HG03025 (cell line): ENCODE results near the gene RELL1.
"Not testable (repeated sequence)": the region's sequence is repeated elsewhere in the genome, so short reads cannot be mapped to it uniquely, and the experiment has no call there.

Source experiments
- ATAC-seq: cut with Tn5 transposase; IDR thresholded peaks from one replicate; pipeline ENCODE4 v1.9.1; 2021; ENCODE audit warnings: mild to moderate bottlenecking, moderate library complexity; ENCODE audit not compliant: unreplicated experiment, low FRiP score

The RELL1 gene

DNA sequence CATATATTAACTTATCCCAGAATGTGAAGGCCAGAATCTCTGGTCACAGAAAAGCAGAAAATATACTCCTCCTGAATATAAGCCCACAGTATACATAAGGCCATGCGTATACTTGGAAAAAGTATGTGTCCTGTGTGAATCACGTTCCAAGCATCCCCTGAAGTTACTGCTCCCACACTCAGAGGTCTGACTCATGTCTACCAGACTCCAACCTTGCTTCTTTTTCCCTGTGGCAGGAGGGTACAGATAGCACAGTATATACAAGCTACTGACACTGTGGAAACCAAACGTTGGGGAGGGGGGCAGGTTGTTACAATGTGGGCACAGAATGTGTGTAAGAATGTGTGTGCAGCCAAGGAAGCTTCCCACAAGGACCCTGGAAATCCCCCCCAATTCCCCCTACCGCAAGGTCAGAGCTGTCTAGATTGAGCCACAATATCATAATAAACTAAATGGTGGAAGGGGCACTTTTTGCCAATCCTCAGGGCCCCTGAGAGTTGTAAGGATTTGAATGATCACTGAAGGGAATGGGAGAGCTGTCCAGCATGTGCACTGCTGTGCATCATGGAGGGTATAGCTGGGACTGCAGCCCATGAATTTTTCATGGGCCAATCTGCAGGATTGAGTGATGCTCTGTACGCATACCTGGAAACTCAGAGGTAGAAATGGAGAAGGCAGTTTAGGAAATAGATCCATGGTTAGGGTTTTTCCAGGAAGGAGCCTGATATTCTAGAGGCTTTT, 7.4 kb upstream of the RELL1 start:
- no peak for ATAC-seq

DNA sequence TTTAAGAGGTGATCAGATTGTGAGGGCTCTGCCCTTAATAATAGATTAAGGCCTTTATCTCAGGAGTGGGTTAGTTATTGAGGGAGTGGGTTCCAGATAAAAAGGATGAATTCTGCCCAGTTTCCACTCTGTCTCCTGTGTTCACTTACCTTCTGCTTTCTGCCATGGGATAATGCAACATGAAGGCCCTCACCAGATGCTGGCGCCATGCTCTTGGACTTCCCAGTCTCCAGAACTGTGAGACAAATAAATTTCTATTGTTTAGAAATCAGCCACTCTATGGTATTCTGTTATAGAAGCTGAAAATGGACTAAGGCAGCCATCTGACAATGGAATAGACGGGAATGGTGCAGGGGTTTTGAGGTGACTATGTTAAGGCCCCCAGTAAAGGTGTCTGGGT, 6.9 kb upstream of the RELL1 start:
- no peak for ATAC-seq

DNA sequence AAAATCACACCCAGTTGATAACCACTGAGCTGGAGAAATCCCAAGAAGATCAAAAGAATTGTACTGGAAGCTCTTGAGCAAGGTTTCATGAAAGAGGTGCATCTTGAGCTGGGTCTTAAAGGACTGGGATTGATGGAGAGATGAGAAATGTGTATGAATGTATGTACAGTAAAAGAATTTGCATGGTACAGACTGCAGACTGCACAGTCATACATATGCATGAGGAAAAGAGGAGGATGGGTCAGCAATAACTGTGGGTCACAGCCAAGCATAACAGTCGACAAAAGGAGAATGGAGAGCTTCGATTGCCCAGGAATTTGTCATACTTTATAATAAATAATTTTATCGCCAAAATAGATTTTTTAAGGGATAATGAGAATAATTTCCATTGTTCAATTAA, 4.8 kb upstream of the RELL1 start:
- ATAC-seq, result no peak

DNA sequence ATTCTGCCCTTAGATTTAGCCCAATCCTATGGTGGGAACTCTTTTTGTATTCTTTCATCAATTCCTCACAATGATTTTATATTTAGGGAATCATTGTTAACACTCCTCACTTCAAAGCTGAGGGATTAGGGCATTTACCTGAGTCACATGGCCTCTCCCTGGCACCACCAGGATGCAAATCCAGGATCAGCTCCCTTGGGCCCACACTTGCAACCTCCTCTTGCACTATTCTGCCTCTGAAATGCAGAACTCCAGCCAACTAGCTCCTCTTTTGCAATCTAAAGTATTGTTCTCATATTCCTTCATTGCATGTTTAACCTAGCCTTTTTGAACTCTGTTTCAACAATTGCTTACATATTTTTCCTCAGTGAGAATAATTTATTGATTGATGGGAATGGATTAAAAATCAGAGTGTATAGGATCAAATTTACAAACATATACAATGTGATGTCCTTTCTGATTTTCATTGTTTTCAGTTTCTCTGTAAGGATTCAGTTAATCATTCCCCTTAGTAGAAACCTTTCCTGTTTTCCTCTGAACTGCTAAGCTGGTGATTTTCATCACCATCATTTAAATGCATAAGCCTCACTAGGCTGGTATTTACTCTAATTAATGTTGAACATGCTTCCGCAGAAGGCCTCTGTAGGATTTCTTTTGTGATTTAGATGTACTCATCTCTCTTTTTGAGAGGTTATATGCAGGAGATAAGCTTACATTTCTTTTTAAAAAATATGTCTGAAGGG, 3.3 kb upstream of the RELL1 start:
- no peak for ATAC-seq

DNA sequence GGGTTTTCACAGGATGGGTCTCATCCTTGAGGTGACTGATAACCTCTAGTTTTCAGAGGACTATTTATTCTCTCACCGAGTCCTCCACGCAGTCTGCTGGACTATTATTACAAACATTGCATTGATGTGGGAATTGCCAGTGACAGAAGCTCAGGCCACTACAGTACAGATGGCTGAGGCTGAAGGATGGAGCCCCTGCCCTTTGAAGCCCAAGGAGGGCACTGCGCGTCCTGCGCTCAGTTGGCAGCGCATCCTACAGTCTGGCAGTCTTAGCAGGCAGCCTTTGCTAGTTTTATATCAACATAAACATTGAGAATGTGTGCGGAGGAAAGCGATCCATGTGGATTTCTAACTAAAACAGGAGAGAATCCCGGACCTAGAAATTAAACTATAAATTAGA, 1.5 kb upstream of the RELL1 start:
- ATAC-seq, result no peak

DNA sequence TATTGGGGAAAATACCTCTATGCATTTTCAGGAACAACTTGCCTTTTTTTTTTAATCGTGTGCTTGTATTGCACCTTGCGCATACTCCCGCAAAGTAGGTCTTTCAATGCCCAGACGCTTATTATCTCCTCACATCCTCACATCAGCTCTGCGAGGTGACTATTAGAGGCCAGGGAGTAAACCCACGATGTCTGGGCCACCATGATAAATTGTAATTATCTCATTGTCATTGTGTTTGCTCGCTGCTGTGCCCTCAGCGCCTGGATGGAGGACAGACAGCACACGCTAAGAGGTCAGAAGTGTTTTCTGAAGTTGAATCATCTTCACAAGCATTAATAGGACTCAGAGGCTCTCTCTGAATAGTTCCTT, 1.0 kb upstream of the RELL1 start:
- ATAC-seq, result no peak

DNA sequence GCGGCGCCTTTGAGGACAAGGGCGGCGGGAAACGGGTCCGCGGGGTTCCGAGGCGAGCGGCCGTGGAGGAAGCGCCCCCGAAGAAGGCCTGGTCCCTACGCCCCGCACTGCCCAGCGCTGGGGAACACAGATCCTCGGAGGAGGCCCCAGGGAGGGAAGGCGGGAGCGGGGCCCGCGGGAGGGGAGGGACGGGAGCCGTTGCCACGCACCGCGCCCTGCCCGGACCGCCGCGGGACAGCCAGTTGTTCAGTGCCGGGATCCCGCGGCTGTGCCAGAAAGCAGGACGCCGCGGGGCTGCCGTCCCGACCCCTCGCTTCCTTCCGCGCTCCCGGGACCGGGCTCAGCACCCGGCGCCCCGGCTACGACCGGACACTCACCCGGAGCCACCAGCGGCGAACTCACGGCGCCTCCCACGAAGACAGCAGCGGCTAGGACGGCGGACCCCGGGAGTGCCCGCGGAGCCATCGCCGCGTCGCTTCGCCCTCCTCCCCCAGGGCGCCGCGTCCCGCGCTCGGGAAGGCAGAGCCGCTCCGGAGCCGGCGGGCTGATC, 278 bp downstream of the RELL1 start:
- peak; percentile 25 for ATAC-seq

DNA sequence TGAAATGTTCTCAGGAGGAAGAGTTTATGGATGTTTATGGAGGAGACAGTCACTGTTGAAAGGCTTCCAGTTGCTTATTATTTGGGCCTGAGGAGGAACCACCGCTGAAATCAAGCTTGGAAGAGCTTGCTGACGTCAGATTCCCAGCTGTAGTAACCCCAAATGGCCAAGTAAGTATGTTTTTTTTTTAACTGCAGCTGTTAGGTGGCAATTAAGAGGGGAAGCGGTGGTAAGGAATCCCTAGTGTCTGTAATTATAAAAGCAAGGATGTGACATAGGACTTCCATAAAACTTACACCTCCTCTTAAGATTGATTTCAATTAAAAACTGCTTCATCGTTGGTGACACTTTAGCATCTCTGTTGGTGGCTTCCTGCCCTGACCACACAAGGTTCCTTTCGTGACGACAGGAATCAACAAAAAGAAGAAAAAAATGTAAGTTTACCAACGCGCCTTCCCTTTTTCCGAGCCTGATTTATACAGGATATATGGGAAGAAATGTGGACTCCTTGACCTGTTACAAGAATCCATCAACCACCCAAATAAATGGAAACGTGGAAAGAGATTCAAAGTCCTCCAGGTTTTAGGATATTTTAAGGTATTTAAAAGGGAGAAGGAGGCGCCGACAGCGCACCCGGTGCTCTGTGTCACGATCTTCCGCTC, 884 bp downstream of the RELL1 start:
- no peak for ATAC-seq

DNA sequence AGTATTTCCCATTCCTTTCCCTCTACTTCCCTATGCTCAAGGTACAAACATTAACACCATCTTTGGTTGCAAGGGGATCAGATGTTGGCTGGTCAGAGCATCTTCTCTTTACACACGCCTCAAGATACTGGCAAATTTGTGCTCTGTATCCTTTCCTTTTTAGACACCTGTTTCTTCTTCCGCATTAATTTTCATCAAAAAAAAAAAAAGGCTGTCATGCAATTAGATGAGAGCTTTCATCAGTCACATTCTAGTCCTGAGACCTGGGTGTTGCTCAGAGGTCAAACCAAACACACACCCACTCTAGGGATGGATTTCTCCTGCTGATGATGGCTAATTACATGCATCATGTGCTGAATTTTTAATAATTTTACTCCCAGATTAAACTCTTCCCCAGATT, 2.0 kb downstream of the RELL1 start:
- no peak for ATAC-seq

DNA sequence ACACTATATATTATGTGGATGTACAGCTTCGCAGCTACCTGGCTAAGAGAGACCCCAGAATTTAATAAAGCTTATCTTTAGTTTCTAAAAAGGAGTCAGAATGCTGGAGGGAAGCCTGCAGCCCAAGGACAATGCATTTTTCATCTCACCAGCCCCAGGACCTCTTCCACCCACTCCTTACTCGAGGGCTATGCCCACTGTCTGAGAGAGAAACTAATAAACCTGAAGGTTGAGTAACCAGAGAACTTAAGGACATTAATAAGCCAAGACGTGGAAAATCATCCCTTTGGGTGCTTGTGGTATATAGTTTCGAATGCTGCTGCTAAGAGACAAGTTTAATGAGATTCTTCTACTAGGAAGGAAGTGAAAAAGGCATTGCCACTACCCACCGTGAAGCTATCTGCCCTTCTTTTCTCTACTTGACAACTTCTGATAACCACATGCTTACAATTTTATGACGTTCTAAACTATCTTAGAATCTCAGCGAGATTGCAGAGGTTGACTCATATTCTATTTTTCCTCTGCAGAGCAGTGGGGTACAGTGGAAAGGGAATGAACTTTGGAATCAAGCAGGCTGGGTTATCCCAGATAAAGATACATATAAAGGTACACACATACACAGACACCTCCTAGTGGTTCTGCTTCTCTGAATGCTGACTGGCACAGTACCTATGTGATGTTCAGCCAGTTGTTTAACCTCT, 3.3 kb downstream of the RELL1 start:
- no peak for ATAC-seq

DNA sequence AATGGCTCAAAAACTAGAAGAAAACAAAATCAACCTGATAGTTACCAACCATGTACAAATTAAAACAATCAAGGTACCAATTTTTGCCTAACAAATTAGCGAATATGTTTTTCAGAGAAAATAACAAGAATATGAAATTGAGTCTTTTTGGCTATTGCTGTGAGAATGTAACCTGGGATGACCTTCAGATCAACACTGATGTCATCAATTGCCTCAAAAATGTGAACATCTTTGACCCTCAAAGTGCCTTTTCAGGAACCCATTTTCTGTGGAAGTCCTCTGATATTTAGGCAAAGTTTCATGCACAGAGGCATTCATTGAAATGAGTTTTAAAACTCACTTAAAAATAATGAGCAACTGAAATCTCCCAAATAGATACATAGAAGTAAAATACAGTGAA, 6.1 kb downstream of the RELL1 start:
- ATAC-seq, result no peak

DNA sequence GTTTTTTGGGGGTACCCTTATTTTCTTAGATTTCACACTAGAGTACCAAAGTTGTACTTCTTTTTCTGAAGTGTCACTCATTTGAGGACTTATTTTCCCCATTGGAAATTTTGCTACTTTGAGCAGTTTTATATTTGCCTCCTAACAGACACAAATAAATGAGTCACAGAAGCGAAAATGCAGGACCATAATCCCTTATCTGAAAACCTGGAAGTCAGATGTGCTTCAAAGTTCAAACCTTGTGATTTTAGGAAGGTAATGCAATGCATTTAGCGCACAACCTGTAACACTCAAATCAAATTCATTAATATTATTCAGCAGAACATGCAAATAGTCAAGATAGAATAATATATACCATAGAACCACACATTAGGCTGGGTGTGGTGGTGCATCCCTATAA, 6.9 kb downstream of the RELL1 start:
- no peak for ATAC-seq

DNA sequence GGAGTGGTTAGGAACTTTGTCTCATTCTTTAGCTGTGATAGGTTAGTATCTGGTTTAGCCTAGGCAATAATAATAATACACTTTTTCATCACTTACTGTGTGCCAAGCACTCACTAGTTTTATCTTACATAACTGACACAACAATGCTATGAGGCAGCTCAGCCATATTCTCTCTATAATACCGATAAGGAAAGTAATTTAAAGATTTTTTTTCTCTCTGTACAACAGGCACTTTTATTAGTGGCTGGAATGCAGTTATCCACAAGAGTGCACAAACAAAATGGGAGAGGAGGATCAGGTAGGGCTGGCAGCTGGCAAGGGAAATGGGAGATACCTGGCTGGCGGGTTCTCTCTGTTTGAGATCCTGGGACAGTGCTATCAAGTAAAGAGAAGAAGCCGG, 7.6 kb downstream of the RELL1 start:
- ATAC-seq, result no peak

DNA sequence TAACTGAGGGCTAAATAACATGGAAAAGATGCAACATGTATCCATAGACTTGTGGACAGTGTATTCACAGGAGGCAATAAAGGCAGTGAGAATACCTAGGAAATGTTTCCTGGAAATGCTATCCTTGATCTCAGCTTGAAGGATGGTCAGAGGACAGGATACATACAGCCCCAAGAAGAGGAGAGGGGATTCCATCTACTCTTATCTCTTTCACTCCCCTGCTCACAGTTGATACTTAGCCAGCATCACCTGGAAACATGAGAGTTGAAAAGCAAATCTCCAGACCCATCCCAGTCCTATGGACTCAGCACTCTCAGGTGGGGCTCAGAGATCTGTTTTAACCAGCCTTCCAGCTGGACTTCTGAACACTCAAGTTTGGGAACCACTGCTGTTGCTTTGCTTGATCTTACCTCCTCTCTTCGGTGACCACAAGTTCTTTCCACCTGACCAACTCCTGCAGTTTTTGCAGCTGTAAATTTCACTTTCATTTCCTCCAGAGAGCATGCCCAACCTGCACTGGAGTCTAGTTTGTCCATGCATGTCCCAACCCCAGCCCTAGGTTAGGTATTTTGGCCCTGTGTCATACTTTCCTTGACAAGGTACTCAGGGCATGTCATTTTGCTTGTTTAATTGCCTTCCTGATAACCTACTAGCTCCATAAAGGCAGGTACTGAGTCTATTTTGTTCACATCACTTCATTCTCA, 10.4 kb downstream of the RELL1 start:
- ATAC-seq, result peak; percentile 93

DNA sequence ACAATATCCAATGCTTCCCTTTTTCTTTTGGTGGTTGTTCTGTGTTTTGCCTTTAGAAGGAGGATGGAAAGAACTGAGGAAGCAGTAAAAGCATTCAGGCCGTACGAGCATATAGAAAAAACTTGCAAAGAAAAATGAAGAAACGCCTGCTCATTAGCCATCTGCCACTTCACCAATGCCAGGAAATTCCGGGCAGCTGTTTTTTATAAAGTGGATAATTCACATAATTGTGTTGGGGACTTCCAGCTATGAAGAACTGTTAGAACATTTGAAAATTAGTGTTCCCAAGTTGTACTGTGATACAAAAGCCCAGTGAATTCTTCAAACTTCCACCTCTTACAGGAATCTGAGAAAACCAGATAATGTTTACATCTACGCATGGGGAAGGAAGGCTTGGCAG, 11.7 kb downstream of the RELL1 start:
- ATAC-seq, result no peak

DNA sequence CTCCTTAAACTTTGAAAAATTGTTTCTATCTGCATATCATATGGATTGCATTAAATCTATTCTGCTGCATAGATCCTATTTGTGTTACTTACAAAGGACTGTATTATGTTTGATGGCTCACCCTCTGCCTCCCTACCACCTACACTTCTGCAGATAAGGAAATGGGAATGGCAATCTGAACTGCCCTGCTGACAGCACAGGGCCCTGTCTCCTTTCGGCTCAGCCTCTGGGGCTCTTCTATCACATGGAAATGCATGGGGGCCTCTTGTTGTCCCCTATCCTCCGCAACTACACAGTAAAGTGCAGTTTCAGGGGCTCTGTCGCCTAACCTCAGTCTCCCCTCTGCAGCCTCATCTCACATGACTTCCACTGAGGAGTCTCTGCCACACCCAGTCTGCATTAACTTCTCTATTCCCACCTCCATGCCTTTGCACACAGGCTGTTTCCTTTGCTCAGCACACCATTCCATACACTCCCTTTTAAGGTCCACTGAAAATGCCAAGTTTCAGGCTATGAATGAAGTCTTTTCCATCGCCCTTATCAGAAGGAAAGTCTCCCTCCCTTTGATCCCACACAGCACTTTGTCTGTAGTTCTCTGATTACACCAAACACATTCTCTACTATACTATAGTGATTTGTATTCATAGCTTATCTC, 12.5 kb downstream of the RELL1 start:
- no peak for ATAC-seq

DNA sequence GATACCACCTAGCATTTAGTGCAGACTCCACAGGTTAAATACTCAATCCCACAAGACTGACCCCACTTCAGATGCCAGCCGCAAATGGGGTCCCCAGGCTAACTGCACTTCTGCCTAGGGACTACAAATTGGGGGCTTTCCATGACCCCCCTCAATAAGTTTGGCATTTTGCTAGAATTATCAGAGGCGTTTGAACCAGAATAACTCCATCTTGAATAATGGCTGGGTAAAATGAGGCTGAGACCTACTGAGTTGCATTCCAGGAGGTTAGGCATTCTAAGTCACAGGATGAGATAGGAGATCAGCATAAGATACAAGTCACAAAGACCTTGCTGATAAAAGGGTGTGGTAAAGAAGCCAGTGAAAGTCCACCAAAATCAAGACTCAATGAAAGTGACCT, 15.1 kb downstream of the RELL1 start:
- no peak for ATAC-seq

DNA sequence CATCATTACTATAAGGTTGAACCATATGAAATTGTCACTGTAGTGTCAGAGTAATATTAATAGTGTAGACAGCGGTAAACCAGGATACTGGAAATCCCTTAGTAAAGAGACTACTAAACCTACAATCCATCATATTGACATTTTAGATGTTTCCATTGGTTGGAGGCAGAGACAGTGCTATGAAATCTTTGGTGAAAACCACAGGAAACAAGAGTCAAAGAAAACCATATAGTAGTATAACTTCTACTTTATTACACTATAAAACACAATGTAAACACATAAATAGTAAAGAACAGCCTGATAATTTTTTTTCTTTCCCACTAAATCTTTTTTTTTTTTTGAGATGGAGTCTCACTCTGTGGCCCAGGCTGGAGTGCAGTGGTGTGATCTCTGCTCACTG, 15.9 kb downstream of the RELL1 start:
- no peak for ATAC-seq

DNA sequence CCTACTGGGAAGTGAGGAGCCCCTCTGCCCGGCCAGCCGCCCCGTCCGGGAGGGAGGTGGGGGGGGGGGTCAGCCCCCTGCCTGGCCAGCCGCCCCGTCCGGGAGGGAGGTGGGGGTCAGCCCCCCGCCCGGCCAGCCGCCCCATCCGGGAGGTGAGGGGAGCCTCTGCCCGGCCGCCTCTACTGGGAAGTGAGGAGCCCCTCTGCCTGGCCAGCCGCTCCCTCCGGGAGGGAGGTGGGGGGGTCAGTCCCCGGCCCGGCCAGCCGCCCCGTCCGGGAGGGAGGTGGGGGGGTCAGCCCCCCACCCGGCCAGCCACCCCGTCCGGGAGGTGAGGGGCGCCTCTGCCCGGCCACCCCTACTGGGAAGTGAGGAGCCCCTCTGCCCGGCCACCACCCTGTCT, 17.1 kb downstream of the RELL1 start:
- not testable (repeated sequence) for ATAC-seq
